ENCODE measurements around the gene PTGIR. TPM values are rescaled to one million over a fixed set of nuclear protein-coding genes. Genes with fewer than 3 reads are reported as not detected.

Gene PTGIR
- total RNA-seq, 1 experiment from 2014 or later: 0.24 TPM

GRCh38 chr19:46661735-46662592 lies 37.1 kb upstream of the PTGIR start:
- ChIA-PET CTCF (interaction anchor here (0.5 to 11.0 kb wide), 39 partner anchors 9 to 249 kb away, joined by 3 to 484 read pairs (median 9); partner anchors contain the start of genes CALM3, CCDC8, GNG8 and PRKD2), POLR2A (interaction anchor here (0.5 to 2.0 kb wide), 9 partner anchors 25 to 166 kb away, joined by 3 to 6 read pairs (median 3); partner anchors contain the start of gene PNMA8B)
- DNase-seq (ENCODE audit: low spot score) (peak; percentile 86), ATAC-seq (peak; percentile 29)
- H3K36me3 Mint-ChIP-seq: no peaks in the 10 kb centered on the region
- no peak for TF ChIP-seq CREB1 (CRISPR knock-in tag; IDR thresholded peaks at IDR 0.05)
- TF ChIP-seq CTCF (IDR thresholded peaks at IDR 0.05): peak; percentile 33; the same call in 1 of the 2 replicates
- no peak for TF ChIP-seq MAX (CRISPR knock-in tag; IDR thresholded peaks at IDR 0.05)
- TF ChIP-seq NFE2L1 (CRISPR knock-in tag; IDR thresholded peaks at IDR 0.05): no peak
- TF ChIP-seq SOX15 (CRISPR knock-in tag; IDR thresholded peaks at IDR 0.05): no peak
- no peak for TF ChIP-seq OVOL2 (CRISPR knock-in tag; IDR thresholded peaks at IDR 0.05; ENCODE audit: borderline replicate concordance)
- TF ChIP-seq E2F1 (CRISPR knock-in tag; IDR thresholded peaks at IDR 0.05): no peak
- TF ChIP-seq GTF2I (CRISPR knock-in tag; conservative IDR thresholded peaks at IDR 0.05): peak; percentile 59; the same call in 1 of the 2 replicates
- TF ChIP-seq, protein P1, sequence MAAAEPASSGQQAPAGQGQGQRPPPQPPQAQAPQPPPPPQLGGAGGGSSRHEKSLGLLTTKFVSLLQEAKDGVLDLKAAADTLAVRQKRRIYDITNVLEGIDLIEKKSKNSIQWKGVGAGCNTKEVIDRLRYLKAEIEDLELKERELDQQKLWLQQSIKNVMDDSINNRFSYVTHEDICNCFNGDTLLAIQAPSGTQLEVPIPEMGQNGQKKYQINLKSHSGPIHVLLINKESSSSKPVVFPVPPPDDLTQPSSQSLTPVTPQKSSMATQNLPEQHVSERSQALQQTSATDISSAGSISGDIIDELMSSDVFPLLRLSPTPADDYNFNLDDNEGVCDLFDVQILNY (CRISPR knock-in tag; IDR thresholded peaks at IDR 0.05): no peak
- no peak for TF ChIP-seq ZNF317 (CRISPR knock-in tag; IDR thresholded peaks at IDR 0.05; ENCODE audit: borderline replicate concordance, low read depth)
- no peak for TF ChIP-seq ZNF121 (CRISPR knock-in tag; IDR thresholded peaks at IDR 0.05)
- 0 out of 2 replicates have a peak, but pooled peaks have one; percentile 15 for TF ChIP-seq CREM (CRISPR knock-in tag; IDR thresholded peaks at IDR 0.05)
- TF ChIP-seq FOXK1 (CRISPR knock-in tag; IDR thresholded peaks at IDR 0.05): no peak
- TF ChIP-seq NFYB (CRISPR knock-in tag; conservative IDR thresholded peaks at IDR 0.05; ENCODE audit: low read depth): no peak
- no peak for TF ChIP-seq HMGXB4 (CRISPR knock-in tag; IDR thresholded peaks at IDR 0.05)
- TF ChIP-seq FOXP1 (CRISPR knock-in tag; IDR thresholded peaks at IDR 0.05; ENCODE audit: borderline replicate concordance): no peak
- no peak for TF ChIP-seq MXD4 (CRISPR knock-in tag; IDR thresholded peaks at IDR 0.05; ENCODE audit: borderline replicate concordance)
- TF ChIP-seq, protein P2, sequence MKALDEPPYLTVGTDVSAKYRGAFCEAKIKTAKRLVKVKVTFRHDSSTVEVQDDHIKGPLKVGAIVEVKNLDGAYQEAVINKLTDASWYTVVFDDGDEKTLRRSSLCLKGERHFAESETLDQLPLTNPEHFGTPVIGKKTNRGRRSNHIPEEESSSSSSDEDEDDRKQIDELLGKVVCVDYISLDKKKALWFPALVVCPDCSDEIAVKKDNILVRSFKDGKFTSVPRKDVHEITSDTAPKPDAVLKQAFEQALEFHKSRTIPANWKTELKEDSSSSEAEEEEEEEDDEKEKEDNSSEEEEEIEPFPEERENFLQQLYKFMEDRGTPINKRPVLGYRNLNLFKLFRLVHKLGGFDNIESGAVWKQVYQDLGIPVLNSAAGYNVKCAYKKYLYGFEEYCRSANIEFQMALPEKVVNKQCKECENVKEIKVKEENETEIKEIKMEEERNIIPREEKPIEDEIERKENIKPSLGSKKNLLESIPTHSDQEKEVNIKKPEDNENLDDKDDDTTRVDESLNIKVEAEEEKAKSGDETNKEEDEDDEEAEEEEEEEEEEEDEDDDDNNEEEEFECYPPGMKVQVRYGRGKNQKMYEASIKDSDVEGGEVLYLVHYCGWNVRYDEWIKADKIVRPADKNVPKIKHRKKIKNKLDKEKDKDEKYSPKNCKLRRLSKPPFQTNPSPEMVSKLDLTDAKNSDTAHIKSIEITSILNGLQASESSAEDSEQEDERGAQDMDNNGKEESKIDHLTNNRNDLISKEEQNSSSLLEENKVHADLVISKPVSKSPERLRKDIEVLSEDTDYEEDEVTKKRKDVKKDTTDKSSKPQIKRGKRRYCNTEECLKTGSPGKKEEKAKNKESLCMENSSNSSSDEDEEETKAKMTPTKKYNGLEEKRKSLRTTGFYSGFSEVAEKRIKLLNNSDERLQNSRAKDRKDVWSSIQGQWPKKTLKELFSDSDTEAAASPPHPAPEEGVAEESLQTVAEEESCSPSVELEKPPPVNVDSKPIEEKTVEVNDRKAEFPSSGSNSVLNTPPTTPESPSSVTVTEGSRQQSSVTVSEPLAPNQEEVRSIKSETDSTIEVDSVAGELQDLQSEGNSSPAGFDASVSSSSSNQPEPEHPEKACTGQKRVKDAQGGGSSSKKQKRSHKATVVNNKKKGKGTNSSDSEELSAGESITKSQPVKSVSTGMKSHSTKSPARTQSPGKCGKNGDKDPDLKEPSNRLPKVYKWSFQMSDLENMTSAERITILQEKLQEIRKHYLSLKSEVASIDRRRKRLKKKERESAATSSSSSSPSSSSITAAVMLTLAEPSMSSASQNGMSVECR (CRISPR knock-in tag; IDR thresholded peaks at IDR 0.05; ENCODE audit: borderline replicate concordance): no peak
- H3K9me3 Mint-ChIP-seq: no peaks in the 10 kb centered on the region
- peak overlapping the region; percentile 85 for H3K27ac Mint-ChIP-seq
- peaks cover 44% of the 10 kb centered on the region for H3K27me3 Mint-ChIP-seq (ENCODE audit: low read depth)
- H3K4me3 Mint-ChIP-seq: peak overlapping the region; percentile 61
- H3K4me1 Mint-ChIP-seq: peaks cover 19% of the 10 kb centered on the region
